GM13976 (cell line): ENCODE measurements around the gene DROSHA.
"Not testable (repeated sequence)": the region's sequence is repeated elsewhere in the genome, so short reads cannot be mapped to it uniquely, and the experiment has no call there.

Experiments used
- DNase-seq: peaks from one replicate; pipeline ENCODE4 v3.0.0; 2012; ENCODE audit warnings: low spot score
- in situ Hi-C: fragments of 300-500 bp; cut with MboI; formaldehyde crosslinking; loops from one replicate; pipeline ENCODE4 v1.12.0; 2022; ENCODE audit warnings: low sequenced_read_pairs, mixed read lengths, inconsistent platforms; ENCODE audit not compliant: unreplicated experiment
- TF ChIP-seq, protein P1 (sequence below): IDR thresholded peaks from 2 replicates; pipeline ENCODE4 v1.5.1; 2012; ENCODE audit warnings: borderline replicate concordance, mild to moderate bottlenecking; ENCODE audit not compliant: insufficient read depth; ENCODE audit errors: extremely low read depth, missing control alignments, control extremely low read depth

The DROSHA gene

GRCh38 chr5:31408814-31409213 lies 123.1 kb downstream of the DROSHA start:
- no peak for DNase-seq
- in situ Hi-C loops, result no loop called here
- TF ChIP-seq, protein P1, sequence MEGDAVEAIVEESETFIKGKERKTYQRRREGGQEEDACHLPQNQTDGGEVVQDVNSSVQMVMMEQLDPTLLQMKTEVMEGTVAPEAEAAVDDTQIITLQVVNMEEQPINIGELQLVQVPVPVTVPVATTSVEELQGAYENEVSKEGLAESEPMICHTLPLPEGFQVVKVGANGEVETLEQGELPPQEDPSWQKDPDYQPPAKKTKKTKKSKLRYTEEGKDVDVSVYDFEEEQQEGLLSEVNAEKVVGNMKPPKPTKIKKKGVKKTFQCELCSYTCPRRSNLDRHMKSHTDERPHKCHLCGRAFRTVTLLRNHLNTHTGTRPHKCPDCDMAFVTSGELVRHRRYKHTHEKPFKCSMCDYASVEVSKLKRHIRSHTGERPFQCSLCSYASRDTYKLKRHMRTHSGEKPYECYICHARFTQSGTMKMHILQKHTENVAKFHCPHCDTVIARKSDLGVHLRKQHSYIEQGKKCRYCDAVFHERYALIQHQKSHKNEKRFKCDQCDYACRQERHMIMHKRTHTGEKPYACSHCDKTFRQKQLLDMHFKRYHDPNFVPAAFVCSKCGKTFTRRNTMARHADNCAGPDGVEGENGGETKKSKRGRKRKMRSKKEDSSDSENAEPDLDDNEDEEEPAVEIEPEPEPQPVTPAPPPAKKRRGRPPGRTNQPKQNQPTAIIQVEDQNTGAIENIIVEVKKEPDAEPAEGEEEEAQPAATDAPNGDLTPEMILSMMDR, result no peak

DNA sequence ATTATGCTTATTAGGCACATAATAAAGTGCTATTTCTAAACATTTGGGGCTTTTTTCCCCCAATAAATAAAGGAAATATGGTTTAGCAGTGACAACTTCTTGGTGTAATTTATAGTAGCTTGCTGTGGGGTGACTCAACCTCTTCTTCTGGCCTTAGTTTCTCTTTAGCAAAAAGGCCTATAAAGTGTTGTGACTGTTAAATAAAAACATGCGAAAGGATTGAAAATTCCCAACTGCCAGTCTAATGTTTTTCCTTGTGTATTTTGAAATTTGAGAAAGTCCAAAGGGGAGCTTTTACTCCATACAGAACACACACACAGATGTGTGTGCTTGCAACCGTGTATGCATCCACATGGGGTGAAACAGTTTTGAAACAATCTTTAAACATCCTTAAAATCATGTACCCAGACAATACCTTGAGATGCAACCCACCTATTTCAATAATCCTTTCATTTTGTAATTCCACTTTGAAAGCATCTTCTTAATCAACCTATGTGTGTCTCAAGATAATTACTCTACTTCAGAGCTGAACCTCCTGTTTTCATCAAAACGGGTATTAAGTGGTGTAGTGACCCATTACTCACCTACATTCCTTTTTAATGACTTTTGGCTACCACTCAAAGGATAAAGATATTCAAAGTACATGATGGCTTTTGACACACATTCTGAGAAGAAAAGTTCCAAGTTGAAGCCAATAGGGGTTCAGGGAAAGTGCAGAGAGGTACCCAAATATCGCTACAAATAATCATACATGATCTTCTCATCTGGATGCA lies 123.8 kb downstream of the DROSHA start:
- TF ChIP-seq, protein P1, result no peak
- DNase-seq, result no peak
- in situ Hi-C loops, result no loop called here

GRCh38 chr5:31404325-31404724 lies 127.6 kb downstream of the DROSHA start:
- DNase-seq, result no peak
- in situ Hi-C loops, result no loop called here
- TF ChIP-seq, protein P1, result no peak

GRCh38 chr5:31401691-31402090 lies 130.2 kb downstream of the DROSHA start:
- DNase-seq, result no peak
- TF ChIP-seq, protein P1, result no peak
- in situ Hi-C loops, result no loop called here

DNA sequence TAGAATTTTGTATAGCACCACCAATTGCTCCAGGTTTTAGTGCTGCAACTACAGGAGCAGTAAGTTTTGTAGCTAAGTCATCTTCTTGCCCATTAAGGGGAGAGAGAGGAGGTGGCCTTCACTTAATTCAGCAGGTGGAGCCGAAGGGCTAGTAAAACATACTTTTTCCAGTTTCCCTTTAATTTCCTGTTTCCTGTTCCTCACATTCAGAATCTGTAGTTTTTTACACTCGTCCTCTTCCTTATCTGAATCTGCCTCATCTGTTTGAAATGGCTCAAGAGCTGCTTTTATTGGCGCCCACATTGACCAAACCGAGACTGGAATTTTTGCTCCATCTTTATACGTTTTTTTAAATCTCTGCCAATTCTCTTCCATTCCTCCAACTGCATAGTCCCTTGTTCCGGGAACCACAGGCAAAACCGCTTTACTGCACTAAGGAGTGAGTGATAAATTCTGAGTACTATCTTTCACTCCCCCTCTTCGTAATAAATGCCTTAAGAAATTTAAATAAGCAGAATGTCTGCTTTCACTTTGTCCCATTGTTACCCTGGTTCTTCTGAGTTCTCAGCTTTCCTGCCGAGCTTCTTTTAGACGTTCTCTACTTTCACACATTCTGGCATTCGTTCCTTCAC lies 133.9 kb downstream of the DROSHA start:
- TF ChIP-seq, protein P1, result no peak
- DNase-seq, result no peak
- in situ Hi-C loops, result no loop called here

- in situ Hi-C loops, result no loop called here
- no peak for DNase-seq
- TF ChIP-seq, protein P1, result no peak
These were observed 135.1 kb downstream of the DROSHA start for GRCh38 chr5:31396611-31397295.

DNA sequence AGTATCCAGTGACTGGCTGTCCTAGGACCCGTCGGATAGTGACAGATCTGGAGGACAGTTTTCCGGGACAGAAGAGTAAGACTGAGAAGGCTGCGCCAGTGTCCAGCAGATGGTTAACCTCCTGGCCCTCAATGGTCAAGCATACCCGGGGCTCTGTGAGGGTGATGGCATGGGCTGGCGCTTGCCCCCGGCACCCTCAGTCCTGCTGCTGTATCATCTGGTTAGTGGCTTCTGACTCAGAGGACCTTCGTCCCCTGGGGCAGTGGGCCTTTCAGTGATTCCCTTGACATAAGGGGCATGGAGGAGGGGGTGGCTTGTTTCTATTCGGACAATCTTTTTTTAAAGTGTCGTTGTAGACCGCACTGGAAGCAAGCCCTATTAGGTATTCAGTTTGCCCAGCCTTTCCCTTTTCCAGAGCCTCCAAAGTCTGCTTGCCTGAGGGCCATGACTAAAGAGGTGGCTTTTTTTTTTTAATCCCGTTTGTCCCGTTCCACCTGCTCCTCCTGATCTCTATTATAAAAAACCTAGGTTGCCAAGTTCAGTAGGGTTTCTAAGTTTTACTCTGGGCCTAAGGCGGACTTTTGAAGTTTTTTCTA lies 136.3 kb downstream of the DROSHA start:
- in situ Hi-C loops, DNase-seq: not testable (repeated sequence)
